GM11168 (cell line): ENCODE measurements around the gene FAS.

Experiments used
- in situ Hi-C: fragments of 300-500 bp; cut with MboI; formaldehyde crosslinking; loops from one replicate; pipeline ENCODE4 v1.12.0; 2022; ENCODE audit warnings: low sequenced_read_pairs; ENCODE audit not compliant: unreplicated experiment

The FAS gene

GRCh38 chr10:88968391-88968790 is 22.2 kb upstream of the FAS start:
- in situ Hi-C loops = no loop called here

GRCh38 chr10:88971221-88972061 is 19.2 kb upstream of the FAS start:
- in situ Hi-C loops = no loop called here

- in situ Hi-C loops = no loop called here
Observed at GRCh38 chr10:88974012-88974411, 16.6 kb upstream of the FAS start.

GRCh38 chr10:88974446-88975376 is 15.9 kb upstream of the FAS start:
- in situ Hi-C loops = no loop called here

GRCh38 chr10:88975377-88975720 is 15.2 kb upstream of the FAS start:
- in situ Hi-C loops = no loop called here

- in situ Hi-C loops = no loop called here
Observed at GRCh38 chr10:88978463-88978862, 12.1 kb upstream of the FAS start.

GRCh38 chr10:88979153-88979562 is 11.4 kb upstream of the FAS start:
- in situ Hi-C loops = no loop called here

GRCh38 chr10:88979603-88980002 is 11.0 kb upstream of the FAS start:
- in situ Hi-C loops = loop anchor here (5.0 kb wide), 1 partner anchor 42 kb away; no protein-coding TSS in a partner anchor

GRCh38 chr10:88980247-88980646 is 10.4 kb upstream of the FAS start:
- in situ Hi-C loops = loop anchor here (5.0 kb wide), 1 partner anchor 43 kb away; no protein-coding TSS in a partner anchor

GRCh38 chr10:88980800-88981199 is 9.8 kb upstream of the FAS start:
- in situ Hi-C loops = loop anchor here (5.0 kb wide), 1 partner anchor 43 kb away; no protein-coding TSS in a partner anchor

- in situ Hi-C loops = loop anchor here (5.0 kb wide), 1 partner anchor 44 kb away; no protein-coding TSS in a partner anchor
Observed at GRCh38 chr10:88981435-88981834, 9.2 kb upstream of the FAS start.

- in situ Hi-C loops = loop anchor here (5.0 kb wide), 1 partner anchor 45 kb away; no protein-coding TSS in a partner anchor
Observed at GRCh38 chr10:88982366-88982765, 8.2 kb upstream of the FAS start.

GRCh38 chr10:88983206-88983605 is 7.4 kb upstream of the FAS start:
- in situ Hi-C loops = loop anchor here (5.0 kb wide), 1 partner anchor 46 kb away; no protein-coding TSS in a partner anchor

GRCh38 chr10:88983939-88984338 is 6.7 kb upstream of the FAS start:
- in situ Hi-C loops = loop anchor here (5.0 kb wide), 1 partner anchor 47 kb away; no protein-coding TSS in a partner anchor

GRCh38 chr10:88984525-88984924 is 6.1 kb upstream of the FAS start:
- in situ Hi-C loops = loop anchor here (5.0 kb wide), 1 partner anchor 47 kb away; no protein-coding TSS in a partner anchor

- in situ Hi-C loops = no loop called here
Observed at GRCh38 chr10:88986549-88987242, 3.9 kb upstream of the FAS start.

- in situ Hi-C loops = no loop called here
Observed at GRCh38 chr10:88987243-88987725, 3.3 kb upstream of the FAS start.

GRCh38 chr10:88987840-88988239 is 2.8 kb upstream of the FAS start:
- in situ Hi-C loops = no loop called here

GRCh38 chr10:88989423-88989822 is 1.2 kb upstream of the FAS start:
- in situ Hi-C loops = no loop called here

- in situ Hi-C loops = no loop called here
Observed at GRCh38 chr10:88989824-88990383, 694 bp upstream of the FAS start.
